Inferior parietal cortex (tissue), 1 donor: Measurements from ENCODE around the gene DRAXIN.
A peak's percentile ranks its signal among the peaks of the same experiment; 100 is the strongest.

Experiments used
- DNase-seq: peaks from one replicate; pipeline ENCODE4 v3.0.0-alpha.2; 2016; ENCODE audit errors: extremely low spot score

Gene DRAXIN

GRCh38 chr1:11708554-11709350, 17.2 kb downstream of the DRAXIN start:
- no peak for DNase-seq

GRCh38 chr1:11711490-11711889, 20.0 kb downstream of the DRAXIN start:
- DNase-seq: no peak

GRCh38 chr1:11712285-11712684, 20.8 kb downstream of the DRAXIN start:
- DNase-seq: no peak

DNA sequence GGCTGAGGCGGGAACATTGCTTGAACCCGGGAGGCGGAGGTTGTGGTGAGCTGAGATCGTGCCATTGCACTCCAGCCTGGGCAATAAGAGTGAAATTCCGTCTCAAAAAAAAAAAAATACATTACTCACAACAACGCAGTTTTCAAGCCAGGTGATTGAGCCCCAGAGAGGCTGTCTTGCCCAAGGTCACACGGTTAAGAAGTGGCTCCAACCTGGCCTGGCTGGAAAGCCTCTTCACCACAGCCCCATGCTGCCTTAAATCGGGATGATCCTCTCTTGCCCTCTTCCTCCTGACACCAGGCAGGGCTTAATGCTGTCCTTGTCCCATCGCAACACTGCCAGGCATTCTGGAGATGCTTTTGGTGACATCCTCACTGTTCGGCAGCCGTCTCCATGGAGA, 21.6 kb downstream of the DRAXIN start:
- DNase-seq: no peak

DNA sequence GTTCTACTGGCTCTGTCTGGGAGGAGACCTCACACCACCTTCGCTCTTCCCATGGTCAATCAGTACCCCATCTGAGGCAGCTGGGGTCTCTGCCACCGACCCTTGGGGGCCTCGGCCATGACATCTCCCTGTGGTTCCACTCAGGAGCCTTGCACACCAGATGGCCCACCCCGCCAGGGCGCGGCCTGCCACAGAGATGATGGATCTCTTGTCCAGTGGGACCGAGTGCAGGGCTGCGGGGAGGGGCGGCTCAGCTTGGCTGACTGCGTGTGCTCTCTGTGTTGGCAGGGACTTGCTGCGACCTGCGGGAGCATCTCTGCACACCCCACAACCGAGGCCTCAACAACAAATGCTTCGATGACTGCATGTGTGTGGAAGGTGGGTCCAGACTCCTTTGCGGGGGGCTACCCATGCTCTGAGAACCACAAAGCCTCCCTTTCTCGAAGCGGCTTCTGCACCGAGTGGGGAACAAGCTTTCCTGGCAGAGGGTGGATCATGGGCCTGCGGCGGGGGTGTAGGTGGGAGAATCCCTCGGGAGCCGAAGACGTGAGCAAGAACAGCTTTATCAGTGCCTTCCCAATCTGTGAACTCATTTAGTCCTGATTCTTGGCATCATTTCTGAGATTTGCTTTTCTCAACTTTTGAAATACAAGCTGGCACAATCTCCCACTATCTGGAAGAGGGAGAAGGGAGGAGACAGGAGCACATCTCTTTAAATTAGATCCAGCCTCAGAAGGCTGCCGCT, 23.5 kb downstream of the DRAXIN start:
- DNase-seq: peak; percentile 60

GRCh38 chr1:11719313-11720032, 28.0 kb downstream of the DRAXIN start:
- peak; percentile 88 for DNase-seq

DNA sequence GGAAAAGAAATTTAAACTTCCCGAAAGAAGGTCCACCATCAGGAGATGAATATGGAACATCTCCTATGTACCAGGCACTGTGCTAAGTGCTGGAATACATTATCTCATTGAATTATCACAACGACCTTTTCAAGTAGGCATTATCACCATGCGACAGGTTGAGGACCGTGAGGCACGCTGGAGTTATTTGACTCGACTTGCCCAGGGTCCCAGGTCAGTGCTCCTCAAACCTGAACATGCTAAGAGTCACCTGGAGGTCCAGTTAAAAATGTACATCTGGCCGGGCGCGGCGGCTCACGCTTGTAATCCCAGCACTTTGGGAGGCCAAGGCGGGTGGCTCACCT, 28.5 kb downstream of the DRAXIN start:
- DNase-seq: no peak

DNA sequence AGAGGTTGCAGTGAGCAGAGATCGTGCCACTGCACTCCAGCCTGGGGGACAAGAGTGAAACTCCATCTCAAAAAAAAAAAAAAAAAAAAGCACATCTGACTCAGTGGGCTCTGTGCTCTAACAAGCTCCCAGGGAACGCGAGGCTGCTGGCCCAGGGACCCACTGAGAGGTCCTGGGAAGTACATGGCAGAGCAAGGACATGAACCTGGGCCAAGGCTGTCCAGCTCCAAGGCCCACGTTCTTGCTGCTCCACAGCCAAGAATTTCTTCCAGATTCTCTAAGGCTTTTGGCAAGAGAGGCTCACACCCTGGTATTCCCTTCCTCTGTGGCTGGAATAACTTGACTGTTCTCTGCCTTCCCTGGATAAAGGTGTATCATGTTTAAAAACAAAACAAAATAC, 29.0 kb downstream of the DRAXIN start:
- DNase-seq: no peak

- DNase-seq: no peak
These were observed 29.8 kb downstream of the DRAXIN start for GRCh38 chr1:11721311-11721710.

GRCh38 chr1:11722538-11722937, 31.0 kb downstream of the DRAXIN start:
- DNase-seq: no peak

DNA sequence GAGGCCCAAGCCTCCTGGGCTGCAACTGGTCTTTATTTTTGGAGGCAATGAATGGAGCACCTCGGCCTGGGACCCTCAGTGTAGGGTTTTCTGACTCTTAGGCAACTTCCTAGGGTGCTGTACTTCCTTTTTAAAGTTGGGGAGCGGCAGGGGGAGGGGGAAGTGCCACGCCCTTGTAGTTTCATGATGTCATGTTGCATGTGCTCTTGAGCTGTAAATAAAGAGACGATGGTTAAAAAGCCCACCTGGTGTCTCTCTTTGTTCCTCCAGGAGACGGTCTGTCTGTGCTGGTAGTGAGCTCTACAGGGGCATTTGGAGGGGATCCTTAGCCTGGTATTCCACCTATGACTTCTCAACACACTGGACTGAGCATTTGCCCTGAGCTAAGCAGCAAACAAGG, 34.1 kb downstream of the DRAXIN start:
- DNase-seq: no peak

DNA sequence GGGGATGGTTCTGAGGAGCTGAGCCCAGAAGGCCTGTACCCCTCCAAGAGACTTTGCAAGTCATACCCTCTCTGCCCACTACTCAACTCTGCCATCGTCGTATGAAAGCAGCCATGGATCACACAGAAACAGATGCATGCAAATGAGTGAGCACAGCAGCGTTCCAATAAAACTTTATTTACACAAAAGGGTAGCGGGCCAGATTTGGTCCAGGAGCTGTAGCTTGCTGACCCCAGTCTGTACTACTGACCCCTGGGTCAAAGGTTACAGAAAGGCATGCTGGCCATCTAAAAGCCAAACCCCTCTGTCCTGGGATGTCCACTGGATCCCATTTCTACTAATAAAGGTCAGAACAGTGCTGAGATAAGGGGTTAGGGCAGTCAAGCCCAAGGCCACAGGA, 35.6 kb downstream of the DRAXIN start:
- no peak for DNase-seq

- DNase-seq: no peak
These were observed 36.8 kb downstream of the DRAXIN start for GRCh38 chr1:11728126-11728806.

DNA sequence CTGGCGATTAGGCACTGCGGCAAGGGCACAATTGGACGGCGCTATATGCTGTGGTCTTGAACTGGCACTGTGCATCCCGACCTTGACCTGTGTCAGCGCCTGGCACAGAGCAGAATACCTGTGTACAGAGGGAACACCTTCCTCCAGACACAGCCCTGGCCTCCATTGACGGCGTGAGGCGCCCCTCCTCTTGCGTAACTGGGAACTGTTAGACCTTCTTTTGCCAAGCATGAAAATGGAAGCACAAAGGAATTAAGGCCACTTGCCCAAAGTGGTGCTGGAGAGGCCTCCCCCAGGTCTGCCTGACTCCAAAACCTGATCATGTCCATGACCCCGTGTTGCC, 37.6 kb downstream of the DRAXIN start:
- no peak for DNase-seq

DNA sequence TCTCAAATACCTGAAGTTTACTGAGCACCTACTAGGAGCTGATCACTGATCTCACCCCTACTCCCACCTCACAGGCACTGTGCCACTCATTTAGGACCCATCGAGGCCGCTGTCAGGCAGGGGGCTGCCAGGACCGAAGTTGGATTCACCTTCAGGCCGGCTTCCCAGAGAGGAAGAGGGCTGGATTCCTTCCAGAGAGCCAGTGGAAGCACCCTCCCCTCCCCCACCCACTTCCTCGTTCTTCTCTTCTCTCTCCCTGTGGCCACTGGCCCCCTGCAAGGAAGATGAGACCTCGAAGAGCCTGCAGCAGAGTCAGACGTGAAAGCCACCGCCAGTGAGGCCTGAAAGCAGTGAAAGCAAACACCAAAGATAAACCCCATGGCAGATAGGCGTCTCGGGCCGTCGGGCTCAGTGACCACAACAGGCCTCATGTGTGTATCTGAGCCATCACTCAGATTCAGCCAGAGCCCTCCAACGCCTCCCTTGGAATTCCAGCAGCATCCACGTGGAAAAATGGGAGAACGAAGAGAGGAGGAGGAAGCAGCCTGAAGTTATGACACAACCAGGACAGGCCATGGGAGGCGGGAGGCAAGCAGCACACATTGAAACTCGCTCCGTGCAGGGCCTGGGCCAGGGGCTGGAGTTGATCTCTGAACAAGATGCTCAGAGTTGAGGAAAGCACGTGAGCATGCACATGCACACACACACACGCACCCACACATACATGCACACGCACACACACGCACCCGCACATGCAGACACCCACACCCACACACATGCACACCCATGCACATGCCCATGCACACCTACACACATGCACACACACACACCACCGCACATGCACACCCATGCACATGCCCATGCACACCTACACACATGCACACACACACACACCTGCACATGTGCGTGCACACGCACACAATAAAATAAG, 38.3 kb downstream of the DRAXIN start:
- DNase-seq: no peak

GRCh38 chr1:11730429-11730891, 39.0 kb downstream of the DRAXIN start:
- no peak for DNase-seq

DNA sequence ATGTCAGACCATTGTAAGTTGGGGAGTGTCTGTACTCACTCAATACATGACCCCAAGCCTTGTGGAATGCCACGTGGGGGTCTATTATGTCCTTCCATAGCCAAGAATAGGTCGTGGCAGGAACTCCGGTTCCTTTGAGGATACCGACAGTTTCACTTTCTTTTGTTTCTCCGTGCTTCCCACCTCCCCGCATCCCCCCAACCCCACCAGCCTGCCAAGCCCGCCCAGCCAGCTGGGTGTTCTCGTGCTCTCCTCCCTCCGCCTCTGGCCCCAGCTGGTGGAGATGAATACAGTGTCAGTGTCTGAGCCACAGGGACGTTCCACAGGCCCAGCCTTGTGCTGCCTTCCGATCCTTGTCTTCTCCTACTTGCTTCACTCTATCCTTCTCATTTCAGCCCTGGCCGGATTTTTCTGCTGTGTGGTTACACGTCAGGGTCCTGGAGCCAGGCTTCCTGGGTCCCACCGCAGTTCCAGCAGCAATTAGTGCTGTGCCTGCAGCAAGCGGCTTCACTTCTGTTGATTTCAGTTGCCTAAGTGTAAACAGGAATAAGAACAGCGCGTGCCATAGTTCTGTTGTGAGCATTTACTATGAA, 40.3 kb downstream of the DRAXIN start:
- peak; percentile 79 for DNase-seq

DNA sequence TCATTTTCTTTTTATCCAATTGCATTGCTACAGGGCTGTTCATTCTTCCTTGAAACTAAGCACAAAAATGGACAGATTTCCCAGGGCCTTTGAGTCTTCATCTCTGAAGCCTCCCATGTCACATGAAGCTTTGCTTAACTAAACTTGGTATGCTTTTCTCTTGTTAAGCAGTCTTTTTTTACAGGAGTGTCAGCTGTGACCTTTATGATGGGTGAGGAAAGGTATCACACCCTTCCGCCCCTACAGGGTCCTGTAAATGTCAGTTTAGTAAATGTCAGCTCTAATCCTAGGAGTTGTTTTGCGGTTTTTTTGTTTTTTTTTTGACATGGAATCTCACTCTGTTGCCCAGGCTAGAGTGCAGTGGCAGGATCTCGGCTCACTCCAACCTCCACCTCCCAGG, 41.8 kb downstream of the DRAXIN start:
- DNase-seq: no peak

DNA sequence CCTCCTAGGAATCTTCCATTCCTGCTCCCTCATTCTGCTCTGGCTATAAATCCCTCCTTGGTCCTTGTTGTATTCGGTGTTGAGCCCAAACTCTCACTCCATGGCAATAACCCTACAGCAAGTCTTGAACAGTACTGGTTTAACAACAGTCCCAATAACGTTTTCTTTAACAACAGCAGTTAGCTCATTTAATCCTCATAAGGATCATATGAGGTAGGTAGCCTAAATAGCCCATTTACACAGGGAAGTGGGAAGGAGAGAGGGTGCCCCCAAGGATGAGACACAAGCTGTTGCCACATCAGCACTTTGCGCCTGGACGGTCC, 44.0 kb downstream of the DRAXIN start:
- DNase-seq: no peak

GRCh38 chr1:11735854-11736745, 44.6 kb downstream of the DRAXIN start, which contains the start of gene AGTRAP:
AGTRAP (plus strand) TSS chr1:11736136; CDS start chr1:11736209, 73 bp downstream.
- DNase-seq: peak; percentile 93
